Endothelial cell of umbilical vein (primary cell): ENCODE data around the gene NEB.

Source experiments
- CTCF ChIP-seq, 2 donors: IDR thresholded peaks; 1 replicate in 1 of 2; 2 replicates in 1 of 2; pipeline ENCODE4 v1.5.1; 2011; ENCODE audit warnings: low read length in 2 of 2, mild to moderate bottlenecking in 2 of 2, moderate library complexity in 2 of 2, control low read depth in 1 of 2, inconsistent platforms in 1 of 2, low read depth in 1 of 2; ENCODE audit not compliant: insufficient read depth in 1 of 2; ENCODE audit errors: extremely low read depth in 1 of 2
- EZH2 ChIP-seq: IDR thresholded peaks from 2 replicates; pipeline ENCODE4 v1.6.1; 2012; ENCODE audit warnings: borderline replicate concordance, low read depth, mild to moderate bottlenecking, moderate library complexity, low read length, inconsistent platforms; ENCODE audit not compliant: severe bottlenecking
- MYC ChIP-seq: IDR thresholded peaks from one replicate; pipeline ENCODE4 v1.6.1; 2011; ENCODE audit warnings: mild to moderate bottlenecking, low read depth, low read length
- POLR2A ChIP-seq: IDR thresholded peaks from 2 replicates; pipeline ENCODE4 v1.6.1; 2012; ENCODE audit warnings: low read depth, mild to moderate bottlenecking, control low read depth, low read length
- POLR2AphosphoS5 ChIP-seq: IDR thresholded peaks from 2 replicates; pipeline ENCODE4 v1.6.1; 2012; ENCODE audit warnings: low read depth, mild to moderate bottlenecking, control low read depth, low read length, moderate library complexity; ENCODE audit not compliant: insufficient read depth
- TF ChIP-seq, protein P1 (sequence below): IDR thresholded peaks from 2 replicates; pipeline ENCODE4 v1.6.1; 2011; ENCODE audit not compliant: insufficient read depth, insufficient read length

DNA sequence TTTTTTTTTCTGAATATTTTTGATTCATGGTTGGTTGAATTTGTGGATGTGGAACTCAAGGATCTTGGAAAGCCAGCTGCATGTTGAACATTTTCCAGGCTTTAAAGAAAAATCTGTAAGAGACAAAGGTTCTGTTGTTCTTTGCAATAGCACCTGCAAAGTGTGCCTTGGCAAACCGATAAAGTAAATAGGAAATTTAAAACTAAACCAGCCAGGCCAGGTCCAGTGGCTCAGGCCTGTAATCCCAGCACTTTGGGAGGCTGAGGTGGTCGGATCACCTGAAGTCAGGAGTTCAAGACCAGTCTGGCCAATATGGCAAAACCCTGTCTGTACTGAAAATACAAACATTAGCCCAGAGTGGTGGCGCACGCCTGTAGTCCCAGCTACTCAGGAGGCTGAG lies 250.2 kb downstream of the NEB start:
- TF ChIP-seq POLR2AphosphoS5 (no peak), EZH2 (no peak), CTCF (IDR thresholded peaks at IDR 0.05; ENCODE audit: extremely low read depth in 1 of 2, insufficient read depth in 1 of 2, low read depth in 1 of 2, low read length in 2 of 2) (no peak), POLR2A (no peak), MYC (no peak)
- TF ChIP-seq, protein P1, sequence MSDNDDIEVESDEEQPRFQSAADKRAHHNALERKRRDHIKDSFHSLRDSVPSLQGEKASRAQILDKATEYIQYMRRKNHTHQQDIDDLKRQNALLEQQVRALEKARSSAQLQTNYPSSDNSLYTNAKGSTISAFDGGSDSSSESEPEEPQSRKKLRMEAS: no peak
